ENCODE data around the gene KITLG.

Gene KITLG

GRCh38 chr12:88509851-88510250 lies 70.4 kb downstream of the KITLG start:
- no peak for TF ChIP-seq EGR1 (IDR thresholded peaks at IDR 0.05)
- TF ChIP-seq NFIC (IDR thresholded peaks at IDR 0.05), result no peak

GRCh38 chr12:88509347-88509746 lies 70.9 kb downstream of the KITLG start:
- TF ChIP-seq, protein P1, sequence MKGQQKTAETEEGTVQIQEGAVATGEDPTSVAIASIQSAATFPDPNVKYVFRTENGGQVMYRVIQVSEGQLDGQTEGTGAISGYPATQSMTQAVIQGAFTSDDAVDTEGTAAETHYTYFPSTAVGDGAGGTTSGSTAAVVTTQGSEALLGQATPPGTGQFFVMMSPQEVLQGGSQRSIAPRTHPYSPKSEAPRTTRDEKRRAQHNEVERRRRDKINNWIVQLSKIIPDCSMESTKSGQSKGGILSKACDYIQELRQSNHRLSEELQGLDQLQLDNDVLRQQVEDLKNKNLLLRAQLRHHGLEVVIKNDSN (IDR thresholded peaks at IDR 0.05), result no peak
- TF ChIP-seq, protein P2, sequence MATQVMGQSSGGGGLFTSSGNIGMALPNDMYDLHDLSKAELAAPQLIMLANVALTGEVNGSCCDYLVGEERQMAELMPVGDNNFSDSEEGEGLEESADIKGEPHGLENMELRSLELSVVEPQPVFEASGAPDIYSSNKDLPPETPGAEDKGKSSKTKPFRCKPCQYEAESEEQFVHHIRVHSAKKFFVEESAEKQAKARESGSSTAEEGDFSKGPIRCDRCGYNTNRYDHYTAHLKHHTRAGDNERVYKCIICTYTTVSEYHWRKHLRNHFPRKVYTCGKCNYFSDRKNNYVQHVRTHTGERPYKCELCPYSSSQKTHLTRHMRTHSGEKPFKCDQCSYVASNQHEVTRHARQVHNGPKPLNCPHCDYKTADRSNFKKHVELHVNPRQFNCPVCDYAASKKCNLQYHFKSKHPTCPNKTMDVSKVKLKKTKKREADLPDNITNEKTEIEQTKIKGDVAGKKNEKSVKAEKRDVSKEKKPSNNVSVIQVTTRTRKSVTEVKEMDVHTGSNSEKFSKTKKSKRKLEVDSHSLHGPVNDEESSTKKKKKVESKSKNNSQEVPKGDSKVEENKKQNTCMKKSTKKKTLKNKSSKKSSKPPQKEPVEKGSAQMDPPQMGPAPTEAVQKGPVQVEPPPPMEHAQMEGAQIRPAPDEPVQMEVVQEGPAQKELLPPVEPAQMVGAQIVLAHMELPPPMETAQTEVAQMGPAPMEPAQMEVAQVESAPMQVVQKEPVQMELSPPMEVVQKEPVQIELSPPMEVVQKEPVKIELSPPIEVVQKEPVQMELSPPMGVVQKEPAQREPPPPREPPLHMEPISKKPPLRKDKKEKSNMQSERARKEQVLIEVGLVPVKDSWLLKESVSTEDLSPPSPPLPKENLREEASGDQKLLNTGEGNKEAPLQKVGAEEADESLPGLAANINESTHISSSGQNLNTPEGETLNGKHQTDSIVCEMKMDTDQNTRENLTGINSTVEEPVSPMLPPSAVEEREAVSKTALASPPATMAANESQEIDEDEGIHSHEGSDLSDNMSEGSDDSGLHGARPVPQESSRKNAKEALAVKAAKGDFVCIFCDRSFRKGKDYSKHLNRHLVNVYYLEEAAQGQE (IDR thresholded peaks at IDR 0.05; ENCODE audit: low read depth), result no peak
- TF ChIP-seq ZBTB7A (IDR thresholded peaks at IDR 0.05; ENCODE audit: low read depth) (no peak), EGR1 (IDR thresholded peaks at IDR 0.05) (no peak), TEAD4 (IDR thresholded peaks at IDR 0.05) (no peak)

- TF ChIP-seq ZBTB7A (IDR thresholded peaks at IDR 0.05; ENCODE audit: low read depth) (no peak), TCF12 (IDR thresholded peaks at IDR 0.05; ENCODE audit: low read depth) (no peak), MAX (IDR thresholded peaks at IDR 0.05) (no peak), CREB1 (IDR thresholded peaks at IDR 0.05; ENCODE audit: low read depth) (no peak), EGR1 (IDR thresholded peaks at IDR 0.05) (no peak), FOXM1 (IDR thresholded peaks at IDR 0.05; ENCODE audit: borderline replicate concordance, low read depth) (no peak), TEAD4 (IDR thresholded peaks at IDR 0.05) (no peak), RAD21 (IDR thresholded peaks at IDR 0.05; ENCODE audit: low read depth) (no peak), EP300 (IDR thresholded peaks at IDR 0.05; ENCODE audit: borderline replicate concordance) (no peak), TAF1 (IDR thresholded peaks at IDR 0.05; ENCODE audit: low read depth) (no peak), YY1 (IDR thresholded peaks at IDR 0.05; ENCODE audit: low read depth) (no peak), CEBPB (IDR thresholded peaks at IDR 0.05) (no peak), NFIC (IDR thresholded peaks at IDR 0.05) (no peak)
- TF ChIP-seq, protein P2 (IDR thresholded peaks at IDR 0.05; ENCODE audit: low read depth), result no peak
- TF ChIP-seq, protein P1 (IDR thresholded peaks at IDR 0.05), result no peak
These were observed 73.0 kb downstream of the KITLG start for GRCh38 chr12:88507270-88507669.

DNA sequence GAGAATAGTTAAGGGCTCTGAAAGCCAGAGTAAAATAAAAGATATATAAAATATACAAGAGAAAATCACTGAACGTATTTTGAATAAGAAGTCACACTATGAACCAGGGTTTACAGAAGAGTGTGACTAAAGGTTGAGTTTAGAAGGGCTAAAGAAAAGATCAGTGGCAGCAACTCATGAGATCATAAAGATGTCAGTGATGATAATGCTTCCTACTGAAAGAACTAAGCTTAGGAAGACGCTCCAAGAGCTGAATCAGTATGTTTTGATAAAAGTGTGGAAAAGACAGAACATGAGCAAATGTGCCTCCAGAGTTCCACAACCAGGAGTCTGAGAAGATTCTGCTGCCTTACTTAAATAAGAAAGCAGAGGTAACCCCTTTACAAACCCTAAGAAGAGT lies 74.6 kb downstream of the KITLG start:
- no peak for TF ChIP-seq NFIC (IDR thresholded peaks at IDR 0.05)
- TF ChIP-seq ZBTB7A (IDR thresholded peaks at IDR 0.05; ENCODE audit: low read depth), result no peak
- TF ChIP-seq EP300 (IDR thresholded peaks at IDR 0.05; ENCODE audit: borderline replicate concordance), result no peak
- TF ChIP-seq MAX (IDR thresholded peaks at IDR 0.05), result no peak
- TF ChIP-seq TEAD4 (IDR thresholded peaks at IDR 0.05), result no peak
- TF ChIP-seq RAD21 (IDR thresholded peaks at IDR 0.05; ENCODE audit: low read depth), result no peak
- TF ChIP-seq TAF1 (IDR thresholded peaks at IDR 0.05; ENCODE audit: low read depth), result no peak
- no peak for TF ChIP-seq CREB1 (IDR thresholded peaks at IDR 0.05; ENCODE audit: low read depth)
- no peak for TF ChIP-seq CEBPB (IDR thresholded peaks at IDR 0.05)
- TF ChIP-seq, protein P2 (IDR thresholded peaks at IDR 0.05; ENCODE audit: low read depth), result no peak
- TF ChIP-seq FOXM1 (IDR thresholded peaks at IDR 0.05; ENCODE audit: borderline replicate concordance, low read depth), result no peak
- no peak for TF ChIP-seq EGR1 (IDR thresholded peaks at IDR 0.05)
- no peak for TF ChIP-seq TCF12 (IDR thresholded peaks at IDR 0.05; ENCODE audit: low read depth)

- TF ChIP-seq TCF12 (IDR thresholded peaks at IDR 0.05; ENCODE audit: low read depth) (no peak), RAD21 (IDR thresholded peaks at IDR 0.05; ENCODE audit: low read depth) (no peak), EGR1 (IDR thresholded peaks at IDR 0.05) (no peak), MAX (IDR thresholded peaks at IDR 0.05) (no peak), NFIC (IDR thresholded peaks at IDR 0.05) (no peak), CEBPB (IDR thresholded peaks at IDR 0.05) (no peak), EP300 (IDR thresholded peaks at IDR 0.05; ENCODE audit: borderline replicate concordance) (no peak), TEAD4 (IDR thresholded peaks at IDR 0.05) (no peak), FOXM1 (IDR thresholded peaks at IDR 0.05; ENCODE audit: borderline replicate concordance, low read depth) (no peak)
- TF ChIP-seq, protein P1 (IDR thresholded peaks at IDR 0.05), result no peak
These were observed 77.0 kb downstream of the KITLG start for GRCh38 chr12:88503281-88503703.

All from Ishikawa (cell line).